ENCODE data around the gene GPER1. TPM values are rescaled to one million over a fixed set of nuclear protein-coding genes. Genes with fewer than 3 reads are reported as not detected.

GPER1 gene
- total RNA-seq, 1 donor from 2014 or later = not detected

GRCh38 chr7:1058311-1058710, 29.6 kb upstream of the GPER1 start:
- H3K36me3 Mint-ChIP-seq (ENCODE audit: low read depth) = no peaks in the 10 kb centered on the region
- no peak for DNase-seq

GRCh38 chr7:1058821-1059199, 29.1 kb upstream of the GPER1 start:
- Mint-ChIP-seq H3K4me1 (peaks cover 14% of the 10 kb centered on the region), H3K27ac (no peak overlapping the region), H3K27me3 (peaks cover 4% of the 10 kb centered on the region), H3K9me3 (no peaks in the 10 kb centered on the region), H3K4me3 (no peak overlapping the region), H3K36me3 (ENCODE audit: low read depth) (no peaks in the 10 kb centered on the region)
- DNase-seq = no peak
- intact Hi-C loops (cut with micrococcal nuclease) = no loop called here

More at GRCh38 chr7:1058311-1058710, 29.6 kb upstream of the GPER1 start:
- H3K9me3 Mint-ChIP-seq = no peaks in the 10 kb centered on the region
- peaks cover 4% of the 10 kb centered on the region for H3K27me3 Mint-ChIP-seq
- intact Hi-C loops (cut with micrococcal nuclease) = no loop called here
- no peak overlapping the region for H3K4me3 Mint-ChIP-seq
- no peak overlapping the region for H3K27ac Mint-ChIP-seq
- H3K4me1 Mint-ChIP-seq = peaks cover 14% of the 10 kb centered on the region

GRCh38 chr7:1059200-1060091, 28.5 kb upstream of the GPER1 start:
- no peak overlapping the region for H3K4me3 Mint-ChIP-seq
- DNase-seq = no peak
- no peaks in the 10 kb centered on the region for H3K9me3 Mint-ChIP-seq
- no peak overlapping the region for H3K27ac Mint-ChIP-seq
- peaks cover 13% of the 10 kb centered on the region for H3K4me1 Mint-ChIP-seq
- intact Hi-C loops (cut with micrococcal nuclease) = no loop called here
- no peaks in the 10 kb centered on the region for H3K36me3 Mint-ChIP-seq (ENCODE audit: low read depth)
- H3K27me3 Mint-ChIP-seq = peaks cover 4% of the 10 kb centered on the region

- Mint-ChIP-seq H3K4me3 (no peak overlapping the region), H3K27me3 (peaks cover 4% of the 10 kb centered on the region), H3K4me1 (peaks cover 3% of the 10 kb centered on the region), H3K27ac (no peak overlapping the region), H3K36me3 (ENCODE audit: low read depth) (no peaks in the 10 kb centered on the region), H3K9me3 (no peaks in the 10 kb centered on the region)
- intact Hi-C loops (cut with micrococcal nuclease) = no loop called here
- DNase-seq = no peak
Observed at GRCh38 chr7:1060315-1061072, 27.4 kb upstream of the GPER1 start.

- Mint-ChIP-seq H3K27ac (no peak overlapping the region), H3K4me1 (peaks cover 2% of the 10 kb centered on the region), H3K4me3 (no peak overlapping the region), H3K36me3 (ENCODE audit: low read depth) (no peaks in the 10 kb centered on the region), H3K9me3 (no peaks in the 10 kb centered on the region), H3K27me3 (peaks cover 4% of the 10 kb centered on the region)
- intact Hi-C loops (cut with micrococcal nuclease) = no loop called here
- no peak for DNase-seq
Observed at GRCh38 chr7:1061180-1061579, 26.7 kb upstream of the GPER1 start.

GRCh38 chr7:1062296-1063294, 25.3 kb upstream of the GPER1 start:
- H3K36me3 Mint-ChIP-seq (ENCODE audit: low read depth) = no peaks in the 10 kb centered on the region
- no peak overlapping the region for H3K27ac Mint-ChIP-seq
- intact Hi-C loops (cut with micrococcal nuclease) = no loop called here
- peaks cover 4% of the 10 kb centered on the region for H3K27me3 Mint-ChIP-seq
- no peaks in the 10 kb centered on the region for H3K9me3 Mint-ChIP-seq
- no peak overlapping the region for H3K4me3 Mint-ChIP-seq
- no peak for DNase-seq
- H3K4me1 Mint-ChIP-seq = peaks cover 2% of the 10 kb centered on the region

GRCh38 chr7:1063361-1063760, 24.6 kb upstream of the GPER1 start:
- Mint-ChIP-seq H3K4me3 (no peak overlapping the region), H3K4me1 (peaks cover 2% of the 10 kb centered on the region), H3K9me3 (no peaks in the 10 kb centered on the region), H3K27me3 (peaks cover 4% of the 10 kb centered on the region), H3K36me3 (ENCODE audit: low read depth) (no peaks in the 10 kb centered on the region), H3K27ac (no peak overlapping the region)
- DNase-seq = no peak
- intact Hi-C loops (cut with micrococcal nuclease) = no loop called here

GRCh38 chr7:1064581-1064980, 23.3 kb upstream of the GPER1 start:
- H3K4me3 Mint-ChIP-seq = no peak overlapping the region
- intact Hi-C loops (cut with micrococcal nuclease) = loop anchor here (2.0 kb wide), 1 partner anchor 36 kb away; no protein-coding TSS in a partner anchor
- no peak for DNase-seq
- no peaks in the 10 kb centered on the region for H3K4me1 Mint-ChIP-seq
- H3K27ac Mint-ChIP-seq = no peak overlapping the region
- peaks cover 4% of the 10 kb centered on the region for H3K27me3 Mint-ChIP-seq
- H3K36me3 Mint-ChIP-seq (ENCODE audit: low read depth) = no peaks in the 10 kb centered on the region
- no peaks in the 10 kb centered on the region for H3K9me3 Mint-ChIP-seq

- no peak for DNase-seq
- intact Hi-C loops (cut with micrococcal nuclease) = loop anchor here (1.0 to 5.0 kb wide), 4 partner anchors 36 to 158 kb away; no protein-coding TSS in a partner anchor
- no peaks in the 10 kb centered on the region for H3K36me3 Mint-ChIP-seq (ENCODE audit: low read depth)
- peaks cover 4% of the 10 kb centered on the region for H3K27me3 Mint-ChIP-seq
- peak overlapping the region; percentile 60 for H3K4me3 Mint-ChIP-seq
- no peaks in the 10 kb centered on the region for H3K4me1 Mint-ChIP-seq
- no peaks in the 10 kb centered on the region for H3K9me3 Mint-ChIP-seq
- no peak overlapping the region for H3K27ac Mint-ChIP-seq
Observed at GRCh38 chr7:1065263-1065584, 22.7 kb upstream of the GPER1 start.

GRCh38 chr7:1065585-1066241, 22.2 kb upstream of the GPER1 start:
- Mint-ChIP-seq H3K27me3 (peaks cover 4% of the 10 kb centered on the region), H3K4me3 (peak overlapping the region; percentile 60), H3K36me3 (ENCODE audit: low read depth) (no peaks in the 10 kb centered on the region), H3K27ac (no peak overlapping the region), H3K4me1 (no peaks in the 10 kb centered on the region), H3K9me3 (no peaks in the 10 kb centered on the region)
- intact Hi-C loops (cut with micrococcal nuclease) = loop anchor here (1.0 to 5.0 kb wide), 4 partner anchors 37 to 158 kb away; no protein-coding TSS in a partner anchor
- peak; percentile 96 for DNase-seq

- no peaks in the 10 kb centered on the region for H3K9me3 Mint-ChIP-seq
- H3K4me3 Mint-ChIP-seq = no peak overlapping the region
- H3K27ac Mint-ChIP-seq = no peak overlapping the region
- no peaks in the 10 kb centered on the region for H3K4me1 Mint-ChIP-seq
- peaks cover 4% of the 10 kb centered on the region for H3K27me3 Mint-ChIP-seq
- no peaks in the 10 kb centered on the region for H3K36me3 Mint-ChIP-seq (ENCODE audit: low read depth)
- DNase-seq = no peak
- intact Hi-C loops (cut with micrococcal nuclease) = loop anchor here (5.0 kb wide), 2 partner anchors 54 to 159 kb away; no protein-coding TSS in a partner anchor
Observed at GRCh38 chr7:1066242-1066588, 21.7 kb upstream of the GPER1 start.

- H3K9me3 Mint-ChIP-seq = no peaks in the 10 kb centered on the region
- H3K4me3 Mint-ChIP-seq = no peak overlapping the region
- intact Hi-C loops (cut with micrococcal nuclease) = loop anchor here (5.0 kb wide), 2 partner anchors 56 to 161 kb away; no protein-coding TSS in a partner anchor
- H3K4me1 Mint-ChIP-seq = no peaks in the 10 kb centered on the region
- no peak overlapping the region for H3K27ac Mint-ChIP-seq
- DNase-seq = no peak
- no peaks in the 10 kb centered on the region for H3K36me3 Mint-ChIP-seq (ENCODE audit: low read depth)
- no peaks in the 10 kb centered on the region for H3K27me3 Mint-ChIP-seq
Observed at GRCh38 chr7:1068013-1068412, 19.9 kb upstream of the GPER1 start.

- no peak overlapping the region for H3K4me3 Mint-ChIP-seq
- H3K9me3 Mint-ChIP-seq = no peaks in the 10 kb centered on the region
- no peaks in the 10 kb centered on the region for H3K27me3 Mint-ChIP-seq
- H3K27ac Mint-ChIP-seq = no peak overlapping the region
- H3K36me3 Mint-ChIP-seq (ENCODE audit: low read depth) = no peaks in the 10 kb centered on the region
- intact Hi-C loops (cut with micrococcal nuclease) = loop anchor here (5.0 kb wide), 2 partner anchors 56 to 161 kb away; no protein-coding TSS in a partner anchor
- no peaks in the 10 kb centered on the region for H3K4me1 Mint-ChIP-seq
- DNase-seq = no peak
Observed at GRCh38 chr7:1068619-1069018, 19.3 kb upstream of the GPER1 start.
